ENCODE measurements around the gene DBH.

DNA sequence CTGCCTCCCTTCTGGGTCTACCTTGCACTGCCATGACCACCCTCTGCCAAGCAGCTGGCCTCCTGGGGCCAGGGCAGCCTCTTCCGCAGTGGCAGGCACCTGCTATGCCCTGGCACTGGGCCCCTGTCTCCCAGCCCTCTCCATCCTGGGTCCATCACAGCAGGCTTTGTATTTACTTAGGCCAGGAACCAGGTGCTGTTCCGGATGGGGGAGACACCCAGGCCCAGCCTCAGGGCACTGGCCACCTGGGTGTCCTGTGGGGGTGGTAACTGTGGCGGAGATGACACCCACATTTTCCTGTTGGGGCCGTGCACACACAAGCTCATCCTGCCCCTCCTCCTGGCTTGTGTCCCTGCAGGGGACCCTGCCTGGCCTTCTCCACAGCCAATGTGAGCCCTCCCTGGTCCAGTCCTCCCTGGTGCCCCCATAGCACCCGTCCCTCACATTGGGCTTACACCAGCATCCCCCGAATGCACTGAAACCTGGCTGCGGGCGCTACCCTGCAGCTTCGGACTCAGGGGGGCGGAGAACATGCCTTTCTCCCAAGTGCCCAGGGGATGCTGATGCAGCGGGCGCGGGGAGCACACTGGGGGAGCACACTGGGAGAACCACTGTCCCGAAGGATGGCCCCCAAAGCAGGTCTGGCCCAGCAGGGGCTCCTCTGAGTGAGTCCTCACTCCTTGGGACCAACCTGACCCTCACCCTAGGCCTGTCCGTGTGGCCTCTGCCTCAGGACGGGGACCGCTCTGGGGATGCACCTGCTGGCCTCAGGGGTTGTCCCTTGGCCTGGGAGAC lies 44.9 kb upstream of the DBH start:
- TF ChIP-seq, protein P1, sequence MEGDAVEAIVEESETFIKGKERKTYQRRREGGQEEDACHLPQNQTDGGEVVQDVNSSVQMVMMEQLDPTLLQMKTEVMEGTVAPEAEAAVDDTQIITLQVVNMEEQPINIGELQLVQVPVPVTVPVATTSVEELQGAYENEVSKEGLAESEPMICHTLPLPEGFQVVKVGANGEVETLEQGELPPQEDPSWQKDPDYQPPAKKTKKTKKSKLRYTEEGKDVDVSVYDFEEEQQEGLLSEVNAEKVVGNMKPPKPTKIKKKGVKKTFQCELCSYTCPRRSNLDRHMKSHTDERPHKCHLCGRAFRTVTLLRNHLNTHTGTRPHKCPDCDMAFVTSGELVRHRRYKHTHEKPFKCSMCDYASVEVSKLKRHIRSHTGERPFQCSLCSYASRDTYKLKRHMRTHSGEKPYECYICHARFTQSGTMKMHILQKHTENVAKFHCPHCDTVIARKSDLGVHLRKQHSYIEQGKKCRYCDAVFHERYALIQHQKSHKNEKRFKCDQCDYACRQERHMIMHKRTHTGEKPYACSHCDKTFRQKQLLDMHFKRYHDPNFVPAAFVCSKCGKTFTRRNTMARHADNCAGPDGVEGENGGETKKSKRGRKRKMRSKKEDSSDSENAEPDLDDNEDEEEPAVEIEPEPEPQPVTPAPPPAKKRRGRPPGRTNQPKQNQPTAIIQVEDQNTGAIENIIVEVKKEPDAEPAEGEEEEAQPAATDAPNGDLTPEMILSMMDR (IDR thresholded peaks at IDR 0.05; ENCODE audit: borderline replicate concordance, extremely low read depth, low read length, poor library complexity, severe bottlenecking): no peak
- TF ChIP-seq EZH2 (IDR thresholded peaks at IDR 0.05; ENCODE audit: borderline replicate concordance, low read depth, low read length, severe bottlenecking): no peak

All from DND-41 (cell line).